MM.1S (cell line): ENCODE results near the gene APOA4.

Experiments
- DNase-seq: peaks from one replicate; pipeline ENCODE4 v3.0.0-alpha.2; 2015
- H2AFZ ChIP-seq: fragments of 300-600 bp; sonication (generic); 2 replicates; pipeline ENCODE4 v1.6.0; 2016; ENCODE audit warnings: antibody characterized with exemption, low read length
- H3F3A ChIP-seq: fragments of 300-600 bp; sonication (generic); 2 replicates; pipeline ENCODE4 v1.6.1; 2016; ENCODE audit warnings: mild to moderate bottlenecking, antibody characterized with exemption, low read length, moderate library complexity, mixed read lengths; ENCODE audit not compliant: insufficient read depth
- H3K27ac ChIP-seq: fragments of 300-600 bp; sonication (generic); 2 replicates; pipeline ENCODE4 v1.5.1; 2016; ENCODE audit warnings: mild to moderate bottlenecking, low read length
- H3K27me3 ChIP-seq: fragments of 300-600 bp; sonication (generic); replicated peaks from 2 replicates; pipeline ENCODE4 v1.6.0; 2016; ENCODE audit warnings: low read length; ENCODE audit not compliant: insufficient read depth
- H3K36me3 ChIP-seq: fragments of 300-600 bp; sonication (generic); replicated peaks from 2 replicates; pipeline ENCODE4 v1.6.1; 2016; ENCODE audit warnings: mild to moderate bottlenecking, low read length, mixed read lengths; ENCODE audit not compliant: insufficient read depth
- H3K4me1 ChIP-seq: fragments of 300-600 bp; sonication (generic); 2 replicates; pipeline ENCODE4 v1.6.1; 2016; ENCODE audit warnings: low read length, mixed read lengths
- H3K4me2 ChIP-seq: fragments of 300-600 bp; sonication (generic); 2 replicates; pipeline ENCODE4 v1.6.0; 2016; ENCODE audit warnings: low read depth, low read length
- H3K4me3 ChIP-seq: fragments of 300-600 bp; sonication (generic); 2 replicates; pipeline ENCODE4 v1.5.1; 2016; ENCODE audit warnings: low read length, mixed read lengths
- H3K79me2 ChIP-seq: fragments of 300-600 bp; sonication (generic); 2 replicates; pipeline ENCODE4 v1.6.1; 2016; ENCODE audit warnings: mixed run types, low read length, mixed read lengths
- H3K9ac ChIP-seq: fragments of 300-600 bp; sonication (generic); 2 replicates; pipeline ENCODE4 v1.6.1; 2016; ENCODE audit warnings: low read length, mixed read lengths
- H3K9me2 ChIP-seq: fragments of 300-600 bp; sonication (generic); replicated peaks from 2 replicates; pipeline ENCODE4 v1.6.1; 2016; ENCODE audit warnings: mild to moderate bottlenecking, low read length, mixed read lengths; ENCODE audit not compliant: insufficient read depth
- H3K9me3 ChIP-seq: fragments of 300-600 bp; sonication (generic); replicated peaks from 2 replicates; pipeline ENCODE4 v1.6.1; 2016; ENCODE audit warnings: mild to moderate bottlenecking, low read length, mixed read lengths; ENCODE audit not compliant: insufficient read depth
- H4K20me1 ChIP-seq: fragments of 300-600 bp; sonication (generic); 2 replicates; pipeline ENCODE4 v1.6.1; 2016; ENCODE audit warnings: mild to moderate bottlenecking, low read length, moderate library complexity, mixed read lengths; ENCODE audit not compliant: insufficient read depth
- EZH2 ChIP-seq: fragments of 300-600 bp; sonication (generic); optimal IDR thresholded peaks from 2 replicates; pipeline ENCODE3; 2017; ENCODE audit warnings: low read depth, mild to moderate bottlenecking, antibody characterized with exemption, low read length, mixed read lengths
- EZH2phosphoT487 ChIP-seq: fragments of 300-600 bp; sonication (generic); IDR thresholded peaks from 2 replicates; pipeline ENCODE4 v1.6.1; 2018; ENCODE audit warnings: antibody characterized with exemption, low read length
- TF ChIP-seq, protein P1 (sequence below): fragments of 300-600 bp; sonication (generic); IDR thresholded peaks from 2 replicates; pipeline ENCODE4 v1.5.1; 2016; ENCODE audit warnings: antibody characterized with exemption, low read length, mixed read lengths

Gene APOA4

DNA sequence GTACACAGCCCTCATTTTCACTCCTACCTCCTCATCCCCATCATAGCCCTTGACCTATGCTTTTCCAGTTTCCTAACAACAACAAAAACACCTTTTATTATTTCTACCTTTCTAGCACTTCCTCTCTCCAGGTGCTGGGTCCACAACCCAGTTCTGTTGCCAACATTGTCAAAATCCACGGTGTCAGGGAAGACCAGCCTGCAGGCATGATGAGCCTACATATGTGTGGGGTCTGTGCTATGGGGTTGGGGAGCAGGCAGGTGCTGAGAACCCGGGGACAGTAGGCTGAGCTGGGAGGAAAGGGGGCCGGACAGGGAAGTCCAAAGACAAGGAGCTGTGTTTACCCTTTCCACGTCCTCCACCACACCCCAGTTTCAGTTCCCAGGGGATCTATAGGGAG lies 34.6 kb downstream of the APOA4 start:
- no peaks in the 10 kb centered on the region for H3K9me2 ChIP-seq
- H3K4me2 ChIP-seq = peak overlapping the region; percentile 85
- DNase-seq = no peak
- H3K36me3 ChIP-seq = 0 out of 2 replicates have a peak, but pooled peaks cover 3% of the 10 kb centered on the region
- peak overlapping the region; percentile 65 for H2AFZ ChIP-seq
- H3K9ac ChIP-seq = peak overlapping the region; percentile 88; the same call in 1 of the 2 replicates
- no peaks in the 10 kb centered on the region; the same call in 1 of the 2 replicates for H3F3A ChIP-seq
- H3K4me1 ChIP-seq = peaks cover 20% of the 10 kb centered on the region
- H4K20me1 ChIP-seq = no peaks in the 10 kb centered on the region
- TF ChIP-seq EZH2 (no peak), EZH2phosphoT487 (no peak)
- TF ChIP-seq, protein P1, sequence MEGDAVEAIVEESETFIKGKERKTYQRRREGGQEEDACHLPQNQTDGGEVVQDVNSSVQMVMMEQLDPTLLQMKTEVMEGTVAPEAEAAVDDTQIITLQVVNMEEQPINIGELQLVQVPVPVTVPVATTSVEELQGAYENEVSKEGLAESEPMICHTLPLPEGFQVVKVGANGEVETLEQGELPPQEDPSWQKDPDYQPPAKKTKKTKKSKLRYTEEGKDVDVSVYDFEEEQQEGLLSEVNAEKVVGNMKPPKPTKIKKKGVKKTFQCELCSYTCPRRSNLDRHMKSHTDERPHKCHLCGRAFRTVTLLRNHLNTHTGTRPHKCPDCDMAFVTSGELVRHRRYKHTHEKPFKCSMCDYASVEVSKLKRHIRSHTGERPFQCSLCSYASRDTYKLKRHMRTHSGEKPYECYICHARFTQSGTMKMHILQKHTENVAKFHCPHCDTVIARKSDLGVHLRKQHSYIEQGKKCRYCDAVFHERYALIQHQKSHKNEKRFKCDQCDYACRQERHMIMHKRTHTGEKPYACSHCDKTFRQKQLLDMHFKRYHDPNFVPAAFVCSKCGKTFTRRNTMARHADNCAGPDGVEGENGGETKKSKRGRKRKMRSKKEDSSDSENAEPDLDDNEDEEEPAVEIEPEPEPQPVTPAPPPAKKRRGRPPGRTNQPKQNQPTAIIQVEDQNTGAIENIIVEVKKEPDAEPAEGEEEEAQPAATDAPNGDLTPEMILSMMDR = no peak
- H3K79me2 ChIP-seq = peaks cover 26% of the 10 kb centered on the region
- no peak overlapping the region for H3K27ac ChIP-seq
- no peaks in the 10 kb centered on the region for H3K9me3 ChIP-seq
- no peaks in the 10 kb centered on the region for H3K27me3 ChIP-seq
- peak overlapping the region; percentile 89 for H3K4me3 ChIP-seq

DNA sequence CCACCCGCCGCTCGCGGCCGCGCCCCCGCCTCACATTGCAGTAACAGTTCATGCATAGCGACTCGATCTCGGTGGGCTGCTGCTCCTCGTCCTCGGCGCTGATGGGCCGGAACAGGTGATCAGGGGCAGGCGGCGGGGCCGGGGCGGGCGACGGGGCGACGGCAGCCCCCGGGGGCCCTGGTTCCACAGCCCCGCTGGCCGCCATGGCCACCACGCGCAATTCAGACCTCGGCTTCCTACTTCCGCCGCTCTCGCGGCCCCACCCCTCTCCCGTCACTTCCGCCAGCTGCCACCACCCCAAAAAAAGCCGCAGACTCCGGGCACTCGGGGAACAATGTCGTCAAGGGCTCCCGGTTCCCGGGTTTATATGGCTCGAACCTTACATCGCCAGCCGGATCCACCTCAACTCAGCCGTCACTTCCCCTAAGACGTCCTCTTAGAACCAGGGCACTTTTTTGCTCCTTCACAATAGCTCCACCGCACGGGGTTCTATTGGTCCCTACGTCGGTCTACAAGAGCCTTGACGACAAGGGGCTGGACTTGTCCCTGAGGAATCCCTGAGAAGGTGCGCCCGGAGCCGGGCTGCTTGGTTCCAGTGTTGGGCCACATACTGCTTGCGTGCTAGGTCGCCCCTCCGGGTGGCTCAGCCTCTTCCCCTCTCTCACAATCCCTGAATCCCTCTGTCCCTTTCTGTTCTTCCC lies 35.2 kb downstream of the APOA4 start, which contains the start of gene ZPR1:
Gene ZPR1, minus strand, starts transcription at position 238 of the 701 bp plus-strand sequence. Its CDS starts 33 bp downstream, at position 205.
- no peaks in the 10 kb centered on the region for H3K9me2 ChIP-seq
- peak within 1 kb of the TSS; percentile 88 for H3K9ac ChIP-seq
- no peaks in the 10 kb centered on the region; the same call in 1 of the 2 replicates for H3F3A ChIP-seq
- H3K9me3 ChIP-seq = no peaks in the 10 kb centered on the region
- H3K79me2 ChIP-seq = peaks cover 26% of the 10 kb centered on the region
- 0 out of 2 replicates have a peak, but pooled peaks cover 8% of the 10 kb centered on the region for H3K36me3 ChIP-seq
- H4K20me1 ChIP-seq = no peaks in the 10 kb centered on the region
- H2AFZ ChIP-seq = peak within 1 kb of the TSS; percentile 65
- TF ChIP-seq EZH2phosphoT487 = no peak
- TF ChIP-seq, protein P1 = no peak
- TF ChIP-seq EZH2 = no peak
- DNase-seq = peak; percentile 64
- peaks cover 20% of the 10 kb centered on the region for H3K4me1 ChIP-seq
- H3K4me2 ChIP-seq = peak within 1 kb of the TSS; percentile 85
- peak within 1 kb of the TSS; percentile 89 for H3K4me3 ChIP-seq
- no peaks in the 10 kb centered on the region for H3K27me3 ChIP-seq
- H3K27ac ChIP-seq = peak within 1 kb of the TSS; percentile 28; the same call in 1 of the 2 replicates

DNA sequence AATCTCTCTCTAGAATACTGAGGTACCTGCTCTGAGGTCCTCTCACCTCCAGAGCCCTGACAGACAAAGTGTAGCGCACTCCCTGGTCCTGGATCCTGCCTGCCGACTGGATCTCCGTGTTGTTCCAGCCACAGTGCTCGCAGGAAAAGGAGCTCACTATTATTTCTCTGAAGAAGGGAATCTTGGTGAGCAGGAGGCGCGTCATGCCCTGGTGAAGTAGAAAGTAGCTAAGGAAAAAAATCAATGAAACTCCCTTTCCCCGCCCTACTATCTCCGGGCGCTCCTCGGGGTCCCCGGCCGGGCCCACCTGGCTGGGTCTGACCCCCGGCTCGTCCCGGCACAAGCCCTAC lies 35.7 kb downstream of the APOA4 start:
- peak overlapping the region; percentile 89 for H3K4me3 ChIP-seq
- H3K27ac ChIP-seq = peak overlapping the region; percentile 28; the same call in 1 of the 2 replicates
- H3K79me2 ChIP-seq = peaks cover 26% of the 10 kb centered on the region
- no peaks in the 10 kb centered on the region; the same call in 1 of the 2 replicates for H3F3A ChIP-seq
- no peak for DNase-seq
- no peaks in the 10 kb centered on the region for H3K27me3 ChIP-seq
- peak overlapping the region; percentile 65 for H2AFZ ChIP-seq
- H4K20me1 ChIP-seq = no peaks in the 10 kb centered on the region
- TF ChIP-seq EZH2phosphoT487 (no peak), EZH2 (no peak)
- TF ChIP-seq, protein P1 = no peak
- 0 out of 2 replicates have a peak, but pooled peaks cover 8% of the 10 kb centered on the region for H3K36me3 ChIP-seq
- peaks cover 20% of the 10 kb centered on the region for H3K4me1 ChIP-seq
- no peaks in the 10 kb centered on the region for H3K9me2 ChIP-seq
- H3K9me3 ChIP-seq = no peaks in the 10 kb centered on the region
- H3K9ac ChIP-seq = peak overlapping the region; percentile 88
- peak overlapping the region; percentile 85 for H3K4me2 ChIP-seq
